Mucosa of descending colon (tissue), 3 donors: ENCODE measurements around the gene RASGEF1C. TPM values are rescaled to one million over a fixed set of nuclear protein-coding genes. Genes with fewer than 3 reads are reported as not detected.

Experiments
- ATAC-seq: fragments of 200-7000 bp; cut with Tn5 transposase; one replicate; pipeline ENCODE4 v1.9.1; 2020; ENCODE audit warnings: mild to moderate bottlenecking, moderate library complexity
- DNase-seq, 3 donors: peaks; one replicate each; pipeline ENCODE4 v3.0.0-alpha.2; 2020
- H3K36me3 ChIP-seq: fragments of 200-600 bp; one replicate; pipeline ENCODE4 v1.8.0; 2021; ENCODE audit warnings: low read depth, mild to moderate bottlenecking
- H3K4me1 ChIP-seq: fragments of 200-600 bp; one replicate; pipeline ENCODE4 v1.8.0; 2021; ENCODE audit warnings: low read depth, mild to moderate bottlenecking
- H3K4me3 ChIP-seq: fragments of 200-600 bp; one replicate; pipeline ENCODE4 v1.8.0; 2021; ENCODE audit warnings: mild to moderate bottlenecking
- H3K9me3 ChIP-seq: fragments of 200-600 bp; one replicate; pipeline ENCODE4 v1.8.0; 2021; ENCODE audit warnings: mild to moderate bottlenecking
- CTCF ChIP-seq: fragments of 200-600 bp; IDR thresholded peaks from one replicate; pipeline ENCODE4 v1.8.0; 2022; ENCODE audit warnings: antibody characterized with exemption, mild to moderate bottlenecking
- intact Hi-C, 2 donors: fragments of 100-400 bp; cut with DNase I in 1 of 2; cut with micrococcal nuclease in 1 of 2; formaldehyde crosslinking; loops; one replicate each; pipeline versions ENCODE4 v1.11.0 to v1.11.1; 2022; cut with DNase I, micrococcal nuclease
- long read RNA-seq, 2 donors: library from polyadenylated mRNA; unstranded; transcript quantifications; one replicate each; pipeline ENCODE4 v2.0.0, GENCODE V29; 2019 to 2021
- total RNA-seq, 3 donors: library from RNA; stranded (reverse); fragmentation: NEBNext Ultra II Directional in 2 of 3; extraction: Animal tissue kit (Norgen Biotek cat#: 25700) in 2 of 3; gene quantifications; one replicate each; pipeline versions ENCODE4 v1.2.1 to v1.2.4, GENCODE V29; 2021 to 2023
- donor health status: DM: no; HTN: no; CAD: no; lungs with moderate emphysema.
- donor health status: DM: no; HTN: no; CAD: no.
- donor health status: DM: no; HTN: yes; CAD: no.

Gene RASGEF1C
- total RNA-seq = 1 to 10 TPM in 1 of 3 donors, under 1 TPM in 2; 0.17 to 1.9 (median 0.65) TPM
- long read RNA-seq, donor 1, transcript RASGEF1C-201 (14 exons, 2,243 nt) = major isoform, 5 of 5 reads
- long read RNA-seq, donor 1, partial matches to known transcripts = 0 of 5 reads
- long read RNA-seq, donor 1, other reads (novel, unspliced or antisense) = 0 of 5 reads
- long read RNA-seq, donor 2 = 0 reads

GRCh38 chr5:180209137-180209581 is at the start of gene RASGEF1C:
Gene RASGEF1C, minus strand, starts transcription at chr5:180209211. Its CDS starts 71,159 bp downstream, at chr5:180138052.
- Histone ChIP-seq H3K4me1 (peaks cover 6% of the 10 kb centered on the region), H3K9me3 (no peaks in the 10 kb centered on the region), H3K4me3 (no peak within 1 kb of the TSS), H3K36me3 (no peaks in the 10 kb centered on the region)
- peak in 2 of 3 donors; percentile 67 to 80 for DNase-seq
- intact Hi-C loops = no loop called here
- peak; percentile 97 for ATAC-seq
- peak; percentile 24 for TF ChIP-seq CTCF

- ATAC-seq = no peak
Observed at GRCh38 chr5:180253036-180253824, 44.2 kb upstream of the RASGEF1C start.

GRCh38 chr5:180251887-180252286 is 42.9 kb upstream of the RASGEF1C start:
- H3K36me3 ChIP-seq = peaks cover 10% of the 10 kb centered on the region
- peaks cover 94% of the 10 kb centered on the region for H3K9me3 ChIP-seq
- no peaks in the 10 kb centered on the region for H3K4me1 ChIP-seq
- ATAC-seq (no peak), DNase-seq (no peak)
- intact Hi-C loops = no loop called here
- no peak for TF ChIP-seq CTCF
- H3K4me3 ChIP-seq = no peak overlapping the region

More at GRCh38 chr5:180253036-180253824, 44.2 kb upstream of the RASGEF1C start:
- no peak overlapping the region for H3K4me3 ChIP-seq
- peaks cover 11% of the 10 kb centered on the region for H3K36me3 ChIP-seq
- no peak for DNase-seq
- intact Hi-C loops = no loop called here
- H3K9me3 ChIP-seq = peaks cover 96% of the 10 kb centered on the region
- TF ChIP-seq CTCF = no peak
- H3K4me1 ChIP-seq = no peaks in the 10 kb centered on the region

GRCh38 chr5:180251141-180251540 is 42.1 kb upstream of the RASGEF1C start:
- DNase-seq (no peak), ATAC-seq (no peak)
- Histone ChIP-seq H3K9me3 (peaks cover 92% of the 10 kb centered on the region), H3K4me1 (no peaks in the 10 kb centered on the region), H3K36me3 (peaks cover 10% of the 10 kb centered on the region), H3K4me3 (no peak overlapping the region)
- intact Hi-C loops = no loop called here
- TF ChIP-seq CTCF = no peak

- Histone ChIP-seq H3K4me1 (no peaks in the 10 kb centered on the region), H3K36me3 (peaks cover 10% of the 10 kb centered on the region), H3K4me3 (no peak overlapping the region), H3K9me3 (peaks cover 87% of the 10 kb centered on the region)
- DNase-seq (no peak), ATAC-seq (no peak)
- intact Hi-C loops = no loop called here
- TF ChIP-seq CTCF = no peak
Observed at GRCh38 chr5:180250329-180250728, 41.3 kb upstream of the RASGEF1C start.
